Common myeloid progenitor, CD34-positive (primary cell): ENCODE results near the gene LRRC4C.
"Not testable (repeated sequence)": the region's sequence is repeated elsewhere in the genome, so short reads cannot be mapped to it uniquely, and the experiment has no call there.

ENCODE experiments used
- CTCF ChIA-PET: fragments of 350-600 bp; sonication (Branson Sonifier 250); formaldehyde crosslinking; loops from one replicate; lab custom pipeline; 2021; ENCODE audit warnings: antibody characterized with exemption; lab: Charles Lee
- POLR2A ChIA-PET: fragments of 350-600 bp; sonication (Branson Sonifier 250); formaldehyde crosslinking; loops from one replicate; lab custom pipeline; 2021; ENCODE audit warnings: antibody characterized with exemption; lab: Charles Lee
- DNase-seq, 3 donors: peaks; one replicate each; pipeline versions ENCODE4 v3.0.0 to v3.0.0-alpha.2; 2013
- H3K27ac ChIP-seq, 2 experiments: 1 replicate in 1 of 2; 2 replicates in 1 of 2; pipeline ENCODE4 v1.7.0; 2013; ENCODE audit warnings: inconsistent platforms in 2 of 2, low read length in 2 of 2, mild to moderate bottlenecking in 2 of 2, low read depth in 1 of 2, moderate library complexity in 1 of 2; ENCODE audit not compliant: severe bottlenecking in 2 of 2, insufficient read depth in 1 of 2, poor library complexity in 1 of 2
- H3K27me3 ChIP-seq, 5 experiments: replicated peaks in 2 of 5; 1 replicate in 3 of 5; 2 replicates in 2 of 5; pipeline versions ENCODE4 v1.6.1 to v1.7.0; 2013; ENCODE audit warnings: low read length in 4 of 5, mild to moderate bottlenecking in 2 of 5, moderate library complexity in 2 of 5, inconsistent platforms in 1 of 5; ENCODE audit not compliant: insufficient read depth in 5 of 5, control insufficient read depth in 4 of 5
- H3K36me3 ChIP-seq, 4 experiments: 1 replicate in 2 of 4; 2 replicates in 2 of 4; pipeline versions ENCODE4 v1.6.1 to v1.7.0; 2013; ENCODE audit warnings: low read length in 3 of 4, control low read depth in 1 of 4, mild to moderate bottlenecking in 1 of 4; ENCODE audit not compliant: control insufficient read depth in 4 of 4, insufficient read depth in 4 of 4
- H3K4me1 ChIP-seq, 4 experiments: 1 replicate in 3 of 4; 2 replicates in 1 of 4; pipeline versions ENCODE4 v1.6.1 to v1.7.1; 2013; ENCODE audit warnings: low read length in 3 of 4, mild to moderate bottlenecking in 3 of 4, control low read depth in 1 of 4, inconsistent platforms in 1 of 4, moderate library complexity in 1 of 4; ENCODE audit not compliant: control insufficient read depth in 4 of 4, insufficient read depth in 4 of 4; ENCODE audit errors: control extremely low read depth in 1 of 4
- H3K4me3 ChIP-seq, 7 experiments: 1 replicate in 4 of 7; 2 replicates in 3 of 7; pipeline versions ENCODE4 v1.5.1 to v1.7.0; 2013; ENCODE audit warnings: mild to moderate bottlenecking in 7 of 7, low read length in 6 of 7, moderate library complexity in 6 of 7, inconsistent platforms in 2 of 7, low read depth in 2 of 7, control low read depth in 1 of 7; ENCODE audit not compliant: insufficient read depth in 4 of 7, control insufficient read depth in 1 of 7; ENCODE audit errors: extremely low read depth in 1 of 7
- H3K9me3 ChIP-seq, 5 experiments: 1 replicate in 4 of 5; 2 replicates in 1 of 5; pipeline versions ENCODE4 v1.6.1 to v1.7.1; 2013; ENCODE audit warnings: low read length in 4 of 5, mild to moderate bottlenecking in 2 of 5, inconsistent platforms in 1 of 5, low read depth in 1 of 5, moderate library complexity in 1 of 5; ENCODE audit not compliant: control insufficient read depth in 4 of 5, insufficient read depth in 2 of 5; ENCODE audit errors: control extremely low read depth in 1 of 5
- WGBS: methylation state at CpG from one replicate; pipeline ENCODE4 v1.1.5; 2013; ENCODE audit not compliant: insufficient coverage; 5-methylcytosine and 5-hydroxymethylcytosine counted together

The LRRC4C gene

DNA sequence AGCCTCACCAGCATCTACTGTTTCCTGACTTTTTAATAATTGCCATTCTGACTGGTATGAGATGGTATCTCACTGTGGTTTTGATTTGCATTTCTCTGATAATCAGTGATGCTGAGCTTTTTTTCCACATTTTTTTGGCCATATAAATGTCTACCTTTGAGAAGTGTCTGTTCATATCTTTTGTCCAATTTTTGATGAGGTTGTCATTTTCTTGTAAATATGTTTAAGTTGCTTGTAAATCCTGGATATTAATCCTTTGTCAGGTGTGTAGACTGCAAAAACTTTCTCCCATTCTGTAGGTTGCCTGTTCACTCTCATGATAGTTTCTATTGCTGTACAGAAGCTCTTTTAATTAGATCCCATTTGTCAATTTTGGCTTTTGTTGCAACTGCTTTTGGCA lies 439.8 kb downstream of the LRRC4C start:
- POLR2A ChIA-PET, H3K4me1 ChIP-seq, H3K4me3 ChIP-seq, DNase-seq, CTCF ChIA-PET, H3K9me3 ChIP-seq, H3K27ac ChIP-seq, H3K27me3 ChIP-seq, H3K36me3 ChIP-seq: not testable (repeated sequence)

DNA sequence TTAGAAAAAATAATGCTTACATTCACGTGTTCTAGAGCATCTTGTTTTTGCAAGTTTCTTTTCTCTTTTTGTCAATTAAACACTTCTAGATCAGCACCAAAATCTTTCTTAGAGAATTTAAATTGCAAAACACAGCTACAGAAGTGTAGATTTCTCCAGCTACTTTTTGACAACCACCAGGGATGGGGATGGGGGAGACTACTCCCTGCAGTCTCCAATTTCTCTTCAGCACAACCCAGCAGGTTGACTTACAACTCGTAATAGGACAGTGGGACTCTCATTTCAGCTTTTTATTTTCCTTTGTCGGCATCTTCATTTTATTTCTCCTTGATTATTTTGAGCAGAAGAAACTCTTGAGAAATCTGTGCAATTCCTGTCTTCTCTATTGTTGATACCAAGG lies 441.2 kb downstream of the LRRC4C start:
- H3K9me3 ChIP-seq: no peaks in the 10 kb centered on the region
- no peak overlapping the region for H3K27ac ChIP-seq
- no peak overlapping the region for H3K4me3 ChIP-seq
- no peaks in the 10 kb centered on the region for H3K4me1 ChIP-seq
- no peak for DNase-seq
- H3K36me3 ChIP-seq: no peaks in the 10 kb centered on the region
- H3K27me3 ChIP-seq: no peaks in the 10 kb centered on the region
- WGBS: 30% methylated on average over 2 of the region's 3 CpGs
- CTCF ChIA-PET: interaction anchor here (0.9 kb wide), 1 partner anchor 12 kb away, joined by 3 read pairs; no protein-coding TSS in a partner anchor
- POLR2A ChIA-PET: no interaction called here

DNA sequence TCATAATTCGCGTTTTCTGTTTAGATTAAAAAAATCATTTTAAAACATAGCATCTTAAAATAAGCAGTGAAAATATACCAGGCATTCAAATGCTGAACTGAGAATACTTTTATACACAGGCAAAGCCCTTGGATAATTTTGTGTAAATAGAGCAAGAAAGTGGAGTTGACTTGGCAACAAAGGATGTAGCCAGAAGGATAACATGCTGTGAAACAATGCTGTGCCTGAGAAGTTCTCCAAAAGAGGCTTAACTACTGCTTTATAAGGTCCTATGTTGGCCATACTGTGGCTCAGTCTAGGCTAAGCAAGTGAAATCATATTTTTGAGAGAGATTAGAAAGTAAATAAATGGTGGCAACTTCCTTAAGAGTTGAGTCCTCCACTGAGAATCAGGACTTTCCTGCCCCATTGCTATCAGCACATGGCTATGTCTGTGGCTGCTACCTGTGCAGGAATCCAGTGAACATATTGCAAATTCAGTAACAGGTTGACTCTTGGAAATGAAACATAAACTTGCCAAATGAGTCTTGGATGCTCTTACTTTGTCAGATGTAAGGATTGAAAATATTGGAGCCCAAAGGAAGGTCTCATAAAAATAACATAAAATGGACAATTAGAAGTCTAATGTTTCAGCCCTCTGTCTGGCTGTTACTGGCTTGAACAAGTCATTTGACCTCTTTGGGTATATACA lies 448.9 kb downstream of the LRRC4C start:
- CTCF ChIA-PET: no interaction called here
- no peak for DNase-seq
- WGBS: no CpG with 5 or more reads among the region's 2 CpGs
- Histone ChIP-seq H3K9me3 (no peaks in the 10 kb centered on the region), H3K27ac (no peak overlapping the region), H3K36me3 (no peaks in the 10 kb centered on the region), H3K27me3 (no peaks in the 10 kb centered on the region), H3K4me1 (no peaks in the 10 kb centered on the region), H3K4me3 (no peak overlapping the region)
- POLR2A ChIA-PET: no interaction called here

- POLR2A ChIA-PET: no interaction called here
- H3K4me1 ChIP-seq: no peaks in the 10 kb centered on the region
- H3K9me3 ChIP-seq: no peaks in the 10 kb centered on the region
- CTCF ChIA-PET: interaction anchor here (0.8 kb wide), 1 partner anchor 12 kb away, joined by 3 read pairs; no protein-coding TSS in a partner anchor
- no peaks in the 10 kb centered on the region for H3K36me3 ChIP-seq
- H3K27ac ChIP-seq: no peak overlapping the region
- no peak overlapping the region for H3K4me3 ChIP-seq
- no peak for DNase-seq
- H3K27me3 ChIP-seq: no peaks in the 10 kb centered on the region
Measured at GRCh38 chr11:41005986-41006385, 453.5 kb downstream of the LRRC4C start.

- Histone ChIP-seq H3K27me3 (no peaks in the 10 kb centered on the region), H3K4me1 (no peaks in the 10 kb centered on the region), H3K4me3 (no peak overlapping the region), H3K36me3 (no peaks in the 10 kb centered on the region), H3K9me3 (no peaks in the 10 kb centered on the region), H3K27ac (no peak overlapping the region)
- no peak for DNase-seq
- POLR2A ChIA-PET: no interaction called here
- 17% methylated on average over 2 of the region's 4 CpGs for WGBS
- CTCF ChIA-PET: no interaction called here
Measured at GRCh38 chr11:41003339-41004282, 455.8 kb downstream of the LRRC4C start.

- 94% methylated on average over 4 of the region's 5 CpGs for WGBS
- ChIA-PET CTCF (no interaction called here), POLR2A (no interaction called here)
- H3K36me3 ChIP-seq: no peaks in the 10 kb centered on the region
- DNase-seq: no peak
- H3K4me3 ChIP-seq: no peak overlapping the region
- no peak overlapping the region for H3K27ac ChIP-seq
- H3K9me3 ChIP-seq: no peaks in the 10 kb centered on the region
- no peaks in the 10 kb centered on the region for H3K4me1 ChIP-seq
- H3K27me3 ChIP-seq: no peaks in the 10 kb centered on the region
Measured at GRCh38 chr11:40998920-40999319, 460.5 kb downstream of the LRRC4C start.

DNA sequence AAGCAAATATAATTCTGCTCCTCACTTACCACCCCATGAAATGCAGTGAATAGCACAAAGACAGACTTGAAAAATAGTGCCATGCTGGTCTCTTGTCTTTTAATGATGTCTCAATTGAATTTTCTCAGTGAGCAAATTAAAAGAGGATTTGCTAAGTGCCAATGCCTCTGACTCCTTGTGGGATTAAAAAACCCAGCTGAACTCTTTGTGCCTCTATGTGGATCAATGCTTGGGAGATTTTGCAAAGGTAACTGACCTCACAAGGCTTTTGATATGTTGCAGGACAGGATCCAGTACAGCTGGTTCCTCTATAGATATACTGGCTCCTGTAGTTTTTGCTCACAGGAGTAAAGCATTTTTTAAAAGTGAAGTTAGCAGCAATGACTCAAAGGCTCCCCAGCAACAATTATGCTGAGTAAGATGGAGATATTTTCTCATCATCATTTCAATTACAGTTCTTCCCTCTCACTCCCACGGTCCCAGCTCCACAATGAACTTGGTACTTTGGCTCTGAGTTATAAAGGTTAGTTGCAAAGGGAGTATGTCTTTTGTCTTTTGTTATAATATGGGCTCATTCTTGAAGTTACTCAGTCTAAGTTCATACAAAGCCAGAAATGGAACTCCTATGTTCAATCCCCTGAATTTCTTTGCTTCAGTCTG lies 471.5 kb downstream of the LRRC4C start:
- Histone ChIP-seq H3K4me1 (no peaks in the 10 kb centered on the region), H3K27ac (no peak overlapping the region), H3K4me3 (no peak overlapping the region), H3K9me3 (no peaks in the 10 kb centered on the region), H3K27me3 (no peaks in the 10 kb centered on the region), H3K36me3 (no peaks in the 10 kb centered on the region)
- POLR2A ChIA-PET: no interaction called here
- DNase-seq: no peak
- no CpG with 5 or more reads among the region's 1 CpG for WGBS
- CTCF ChIA-PET: no interaction called here
